Esophagus muscularis mucosa (tissue), 4 donors: ENCODE results near the gene MAMDC2. TPM values are rescaled to one million over a fixed set of nuclear protein-coding genes. Genes with fewer than 3 reads are reported as not detected.
"Not testable (repeated sequence)": the region's sequence is repeated elsewhere in the genome, so short reads cannot be mapped to it uniquely, and the experiment has no call there.

ENCODE experiments used
- DNase-seq: peaks from one replicate; pipeline ENCODE4 v3.0.0-alpha.2; 2017; ENCODE audit errors: extremely low spot score
- H3K27ac ChIP-seq, 4 donors: fragments of 200-600 bp; sonication (generic); replicated peaks in 1 of 4; 1 replicate in 3 of 4; 2 replicates in 1 of 4; pipeline ENCODE4 v1.5.1; 2016 to 2019; ENCODE audit warnings: mild to moderate bottlenecking in 1 of 4
- H3K27me3 ChIP-seq, 4 donors: fragments of 200-600 bp; sonication (generic); one replicate each; pipeline versions ENCODE4 v1.5.1 to v1.6.0; 2016 to 2019
- H3K36me3 ChIP-seq, 4 donors: fragments of 200-600 bp; sonication (generic); one replicate each; pipeline ENCODE4 v1.5.1; 2016 to 2019
- H3K4me1 ChIP-seq, 4 donors: fragments of 200-600 bp; sonication (generic); one replicate each; pipeline ENCODE4 v1.5.1; 2016 to 2019
- H3K4me3 ChIP-seq, 4 donors: fragments of 200-600 bp; sonication (generic); 1 replicate in 2 of 4; 2 replicates in 2 of 4; pipeline ENCODE4 v1.5.1; 2016 to 2019; ENCODE audit warnings: mild to moderate bottlenecking in 4 of 4, moderate library complexity in 1 of 4
- H3K9me3 ChIP-seq, 4 donors: fragments of 200-600 bp; sonication (generic); 1 replicate in 3 of 4; 2 replicates in 1 of 4; pipeline ENCODE4 v1.5.1; 2016 to 2019
- CTCF ChIP-seq, 3 experiments: fragments of 200-600 bp in 2 of 3; fragments of 450-650 bp in 1 of 3; sonication (generic) in 2 of 3; IDR thresholded peaks; one replicate each; pipeline ENCODE4 v1.5.1; 2017 to 2019; ENCODE audit warnings: antibody characterized with exemption in 3 of 3, mild to moderate bottlenecking in 2 of 3, moderate library complexity in 1 of 3
- EP300 ChIP-seq: sonication (generic); formaldehyde crosslinking; IDR thresholded peaks from one replicate; pipeline ENCODE4 v1.6.1; 2017; ENCODE audit warnings: antibody characterized with exemption
- POLR2A ChIP-seq: fragments of 450-650 bp; IDR thresholded peaks from one replicate; pipeline ENCODE4 v1.6.1; 2017; ENCODE audit warnings: antibody characterized with exemption, moderate library complexity, mild to moderate bottlenecking, low read depth
- POLR2AphosphoS5 ChIP-seq, 2 donors: sonication (generic); formaldehyde crosslinking; IDR thresholded peaks; one replicate each; pipeline ENCODE4 v1.6.1; 2017; ENCODE audit warnings: antibody characterized with exemption in 2 of 2
- WGBS: methylation state at CpG from one replicate; pipeline ENCODE4 v1.1.5; 2018; 5-methylcytosine and 5-hydroxymethylcytosine counted together
- intact Hi-C: fragments of 100-400 bp; cut with DNase I; formaldehyde crosslinking; loops from one replicate; pipeline ENCODE4 v1.15.1; 2023
- total RNA-seq, 4 donors: library from RNA; depleted of rRNA; stranded (reverse); fragments of >200 nt; gene quantifications; one replicate each; pipeline versions ENCODE4 v1.1.0 to v1.2.1, GENCODE V29; 2016

The MAMDC2 gene
- total RNA-seq, 4 donors from 2014 or later, result 115 to 147 (median 126) TPM

- Histone ChIP-seq H3K36me3 (no peaks in the 10 kb centered on the region), H3K27ac (no peak overlapping the region), H3K27me3 (no peaks in the 10 kb centered on the region), H3K4me3 (no peak overlapping the region), H3K4me1 (peaks cover 0 to 22% (median 8%) of the 10 kb centered on the region in 4 donors), H3K9me3 (no peaks in the 10 kb centered on the region)
- no peak for DNase-seq
- intact Hi-C loops, result no loop called here
- WGBS, result 69% methylated on average over 1 of the region's 1 CpG
- no peak for TF ChIP-seq CTCF (IDR thresholded peaks at IDR 0.05)
- no peak for TF ChIP-seq EP300
- no peak for TF ChIP-seq POLR2A
- TF ChIP-seq POLR2AphosphoS5 (IDR thresholded peaks at IDR 0.05), result no peak
These were observed 12.5 kb upstream of the MAMDC2 start for GRCh38 chr9:70031141-70031545.

- peaks cover 0 to 34% (median 14%) of the 10 kb centered on the region in 4 donors for H3K4me1 ChIP-seq
- WGBS, result 82% methylated on average over 2 of the region's 2 CpGs
- no peak overlapping the region for H3K4me3 ChIP-seq
- no peak for TF ChIP-seq EP300
- TF ChIP-seq POLR2A, result no peak
- TF ChIP-seq CTCF (IDR thresholded peaks at IDR 0.05), result no peak
- TF ChIP-seq POLR2AphosphoS5 (IDR thresholded peaks at IDR 0.05), result no peak
- no peaks in the 10 kb centered on the region for H3K27me3 ChIP-seq
- H3K36me3 ChIP-seq, result no peaks in the 10 kb centered on the region
- H3K9me3 ChIP-seq, result no peaks in the 10 kb centered on the region
- intact Hi-C loops, result no loop called here
- no peak overlapping the region for H3K27ac ChIP-seq
- DNase-seq, result no peak
These were observed 9.4 kb upstream of the MAMDC2 start for GRCh38 chr9:70034271-70034711.

- no peak overlapping the region for H3K27ac ChIP-seq
- intact Hi-C loops, result no loop called here
These were observed 8.0 kb upstream of the MAMDC2 start for GRCh38 chr9:70035691-70036090.

GRCh38 chr9:70036641-70037040 lies 7.0 kb upstream of the MAMDC2 start:
- Histone ChIP-seq H3K9me3 (no peaks in the 10 kb centered on the region), H3K27me3 (no peaks in the 10 kb centered on the region), H3K27ac (no peak overlapping the region), H3K36me3 (no peaks in the 10 kb centered on the region), H3K4me1 (peaks cover 0 to 58% (median 28%) of the 10 kb centered on the region in 4 donors), H3K4me3 (no peak overlapping the region)
- DNase-seq, result peak; percentile 29
- TF ChIP-seq POLR2AphosphoS5 (IDR thresholded peaks at IDR 0.05), result no peak
- intact Hi-C loops, result no loop called here
- 83% methylated on average over 6 of the region's 6 CpGs for WGBS

More at GRCh38 chr9:70035691-70036090, 8.0 kb upstream of the MAMDC2 start:
- Histone ChIP-seq H3K36me3 (no peaks in the 10 kb centered on the region), H3K4me1 (peaks cover 0 to 48% (median 24%) of the 10 kb centered on the region in 4 donors), H3K9me3 (no peaks in the 10 kb centered on the region), H3K27me3 (no peaks in the 10 kb centered on the region), H3K4me3 (no peak overlapping the region)
- no peak for DNase-seq
- 93% methylated on average over 3 of the region's 3 CpGs for WGBS
- TF ChIP-seq EP300, result no peak
- no peak for TF ChIP-seq CTCF (IDR thresholded peaks at IDR 0.05)
- no peak for TF ChIP-seq POLR2A
- no peak for TF ChIP-seq POLR2AphosphoS5 (IDR thresholded peaks at IDR 0.05)

GRCh38 chr9:70038171-70038621 lies 5.5 kb upstream of the MAMDC2 start:
- H3K27ac ChIP-seq, result peak overlapping the region in 2 of 4 donors; percentile 18 to 68
- intact Hi-C loops, result not testable (repeated sequence)

GRCh38 chr9:70040376-70040903 lies 3.2 kb upstream of the MAMDC2 start:
- Histone ChIP-seq H3K36me3 (no peaks in the 10 kb centered on the region), H3K9me3 (no peaks in the 10 kb centered on the region), H3K4me3 (no peak overlapping the region), H3K4me1 (peaks cover 14 to 66% (median 48%) of the 10 kb centered on the region in 4 donors), H3K27me3 (no peaks in the 10 kb centered on the region), H3K27ac (peak overlapping the region; percentile 24 to 94 (median 59))
- TF ChIP-seq POLR2A (no peak), CTCF (IDR thresholded peaks at IDR 0.05) (no peak), EP300 (no peak), POLR2AphosphoS5 (IDR thresholded peaks at IDR 0.05) (no peak)
- 66% methylated on average over 3 of the region's 3 CpGs for WGBS
- intact Hi-C loops, result loop anchor here (5.0 kb wide), 2 partner anchors 68 to 72 kb away; no protein-coding TSS in a partner anchor
- DNase-seq, result peak; percentile 55

More at GRCh38 chr9:70038171-70038621, 5.5 kb upstream of the MAMDC2 start:
- 76% methylated on average over 4 of the region's 4 CpGs for WGBS
- not testable (repeated sequence) for H3K4me3 ChIP-seq, H3K9me3 ChIP-seq, H3K27me3 ChIP-seq, DNase-seq, H3K36me3 ChIP-seq
- H3K4me1 ChIP-seq, result peaks cover 6 to 72% (median 43%) of the 10 kb centered on the region in 4 donors
